ENCODE results near the gene SLC25A18. TPM values are rescaled to one million over a fixed set of nuclear protein-coding genes. Genes with fewer than 3 reads are reported as not detected.

SLC25A18 gene
- total RNA-seq, 1 experiment from 2014 or later = 0.35 TPM

DNA sequence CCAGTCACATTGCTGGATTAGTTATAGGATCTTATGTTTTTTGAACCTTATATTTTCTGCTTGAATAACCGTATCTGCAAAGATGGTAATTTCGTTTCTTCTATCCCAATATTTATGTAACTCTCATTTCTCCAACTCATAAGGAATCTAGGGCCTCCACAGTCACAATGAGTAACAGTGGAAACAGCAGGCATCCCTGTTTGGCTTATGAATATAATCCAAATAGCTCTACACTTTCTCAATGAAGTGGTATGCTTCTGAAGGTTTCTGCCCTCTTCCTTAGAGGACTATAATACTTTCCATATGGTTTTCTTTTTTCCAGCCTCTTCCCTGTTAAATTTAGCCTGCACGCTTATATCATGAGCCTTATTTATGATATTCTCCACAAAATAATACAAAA lies 48.8 kb downstream of the SLC25A18 start:
- CTCF ChIA-PET = interaction anchor here (0.5 kb wide), 1 partner anchor 14 kb away, joined by 7 read pairs; no protein-coding TSS in a partner anchor
- intact Hi-C loops (cut with micrococcal nuclease) = no loop called here
- TF ChIP-seq, protein P1, sequence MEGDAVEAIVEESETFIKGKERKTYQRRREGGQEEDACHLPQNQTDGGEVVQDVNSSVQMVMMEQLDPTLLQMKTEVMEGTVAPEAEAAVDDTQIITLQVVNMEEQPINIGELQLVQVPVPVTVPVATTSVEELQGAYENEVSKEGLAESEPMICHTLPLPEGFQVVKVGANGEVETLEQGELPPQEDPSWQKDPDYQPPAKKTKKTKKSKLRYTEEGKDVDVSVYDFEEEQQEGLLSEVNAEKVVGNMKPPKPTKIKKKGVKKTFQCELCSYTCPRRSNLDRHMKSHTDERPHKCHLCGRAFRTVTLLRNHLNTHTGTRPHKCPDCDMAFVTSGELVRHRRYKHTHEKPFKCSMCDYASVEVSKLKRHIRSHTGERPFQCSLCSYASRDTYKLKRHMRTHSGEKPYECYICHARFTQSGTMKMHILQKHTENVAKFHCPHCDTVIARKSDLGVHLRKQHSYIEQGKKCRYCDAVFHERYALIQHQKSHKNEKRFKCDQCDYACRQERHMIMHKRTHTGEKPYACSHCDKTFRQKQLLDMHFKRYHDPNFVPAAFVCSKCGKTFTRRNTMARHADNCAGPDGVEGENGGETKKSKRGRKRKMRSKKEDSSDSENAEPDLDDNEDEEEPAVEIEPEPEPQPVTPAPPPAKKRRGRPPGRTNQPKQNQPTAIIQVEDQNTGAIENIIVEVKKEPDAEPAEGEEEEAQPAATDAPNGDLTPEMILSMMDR (IDR thresholded peaks at IDR 0.05; ENCODE audit: unreplicated experiment) = no peak
- Mint-ChIP-seq H3K36me3 (ENCODE audit: insufficient read depth, unreplicated experiment) (peaks cover 10% of the 10 kb centered on the region), H3K9me3 (ENCODE audit: unreplicated experiment) (no peaks in the 10 kb centered on the region), H3K27me3 (ENCODE audit: insufficient read depth, unreplicated experiment) (no peaks in the 10 kb centered on the region), H3K27ac (ENCODE audit: low read depth, unreplicated experiment) (no peak overlapping the region), H3K4me3 (ENCODE audit: unreplicated experiment) (no peak overlapping the region), H3K4me1 (ENCODE audit: insufficient read depth, unreplicated experiment) (no peaks in the 10 kb centered on the region)
- DNase-seq (ENCODE audit: unreplicated experiment) = no peak
- POLR2A ChIA-PET = no interaction called here
- no TSS peak for BruUV-seq (replicated peaks)

DNA sequence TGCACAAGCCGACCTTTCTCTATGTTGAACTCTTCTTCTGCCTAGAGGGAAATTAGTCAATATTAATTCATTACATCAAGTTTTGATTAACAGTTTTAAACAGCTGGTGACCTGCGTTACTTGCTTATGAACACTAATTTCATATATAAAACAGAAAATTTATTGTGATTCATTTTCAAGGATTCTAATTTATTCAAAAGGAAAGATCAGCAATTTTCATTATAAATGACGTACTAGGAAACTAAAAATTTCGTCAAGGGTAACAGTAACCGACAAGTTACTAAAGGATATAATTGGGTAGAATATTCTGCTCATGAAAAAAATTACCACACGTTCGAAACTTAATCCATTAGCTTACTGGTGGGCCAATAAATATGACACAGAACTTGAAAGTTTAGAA lies 50.0 kb downstream of the SLC25A18 start:
- BruUV-seq (replicated peaks) = no TSS peak
- Mint-ChIP-seq H3K36me3 (ENCODE audit: insufficient read depth, unreplicated experiment) (peaks cover 22% of the 10 kb centered on the region), H3K27me3 (ENCODE audit: insufficient read depth, unreplicated experiment) (no peaks in the 10 kb centered on the region), H3K4me3 (ENCODE audit: unreplicated experiment) (no peak overlapping the region), H3K4me1 (ENCODE audit: insufficient read depth, unreplicated experiment) (no peaks in the 10 kb centered on the region), H3K27ac (ENCODE audit: low read depth, unreplicated experiment) (no peak overlapping the region), H3K9me3 (ENCODE audit: unreplicated experiment) (no peaks in the 10 kb centered on the region)
- TF ChIP-seq, protein P1 (IDR thresholded peaks at IDR 0.05; ENCODE audit: unreplicated experiment) = no peak
- ChIA-PET POLR2A (no interaction called here), CTCF (interaction anchor here (0.7 to 1.9 kb wide), 3 partner anchors 15 to 55 kb away, joined by 3 to 9 read pairs (median 5); no protein-coding TSS in a partner anchor)
- no peak for DNase-seq (ENCODE audit: unreplicated experiment)
- intact Hi-C loops (cut with micrococcal nuclease) = no loop called here

DNA sequence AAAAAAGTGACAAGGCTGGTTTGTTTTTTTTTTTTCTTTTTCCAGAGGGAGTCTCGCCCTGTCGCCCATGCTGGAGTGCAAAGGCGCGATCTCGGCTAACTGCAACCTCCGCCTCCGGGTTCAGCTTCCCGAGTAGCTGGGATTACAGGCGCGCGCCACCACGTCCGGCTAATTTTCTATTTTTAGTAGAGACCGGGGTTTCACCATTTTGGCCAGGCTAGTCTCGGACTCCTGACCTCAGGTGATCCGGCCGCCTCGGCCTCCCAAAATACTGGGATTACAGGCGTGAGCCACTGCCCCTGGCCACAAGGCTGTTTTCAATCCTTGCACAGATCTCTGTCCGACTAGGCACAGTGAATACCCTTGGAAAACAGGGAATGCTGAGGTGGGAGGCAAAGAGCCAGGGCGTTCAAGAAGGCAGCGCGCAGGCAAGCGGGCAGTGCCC lies 64.7 kb downstream of the SLC25A18 start:
- Mint-ChIP-seq H3K9me3 (ENCODE audit: unreplicated experiment) (no peaks in the 10 kb centered on the region), H3K27me3 (ENCODE audit: insufficient read depth, unreplicated experiment) (no peaks in the 10 kb centered on the region), H3K36me3 (ENCODE audit: insufficient read depth, unreplicated experiment) (peaks cover 48% of the 10 kb centered on the region), H3K27ac (ENCODE audit: low read depth, unreplicated experiment) (peak overlapping the region; percentile 98), H3K4me3 (ENCODE audit: unreplicated experiment) (peak overlapping the region; percentile 98), H3K4me1 (ENCODE audit: insufficient read depth, unreplicated experiment) (peaks cover 2% of the 10 kb centered on the region)
- intact Hi-C loops (cut with micrococcal nuclease) = loop anchor here (2.0 kb wide), 1 partner anchor 79 kb away; no protein-coding TSS in a partner anchor
- POLR2A ChIA-PET = interaction anchor here (0.6 to 6.5 kb wide), 9 partner anchors 9 to 102 kb away, joined by 3 to 70 read pairs (median 4); partner anchors contain the start of gene BCL2L13
- CTCF ChIA-PET = interaction anchor here (0.7 kb wide), 1 partner anchor 15 kb away, joined by 3 read pairs; no protein-coding TSS in a partner anchor
- TSS peak; percentile 92 for BruUV-seq (replicated peaks)
- TF ChIP-seq, protein P1 (IDR thresholded peaks at IDR 0.05; ENCODE audit: unreplicated experiment) = no peak
- no peak for DNase-seq (ENCODE audit: unreplicated experiment)

DNA sequence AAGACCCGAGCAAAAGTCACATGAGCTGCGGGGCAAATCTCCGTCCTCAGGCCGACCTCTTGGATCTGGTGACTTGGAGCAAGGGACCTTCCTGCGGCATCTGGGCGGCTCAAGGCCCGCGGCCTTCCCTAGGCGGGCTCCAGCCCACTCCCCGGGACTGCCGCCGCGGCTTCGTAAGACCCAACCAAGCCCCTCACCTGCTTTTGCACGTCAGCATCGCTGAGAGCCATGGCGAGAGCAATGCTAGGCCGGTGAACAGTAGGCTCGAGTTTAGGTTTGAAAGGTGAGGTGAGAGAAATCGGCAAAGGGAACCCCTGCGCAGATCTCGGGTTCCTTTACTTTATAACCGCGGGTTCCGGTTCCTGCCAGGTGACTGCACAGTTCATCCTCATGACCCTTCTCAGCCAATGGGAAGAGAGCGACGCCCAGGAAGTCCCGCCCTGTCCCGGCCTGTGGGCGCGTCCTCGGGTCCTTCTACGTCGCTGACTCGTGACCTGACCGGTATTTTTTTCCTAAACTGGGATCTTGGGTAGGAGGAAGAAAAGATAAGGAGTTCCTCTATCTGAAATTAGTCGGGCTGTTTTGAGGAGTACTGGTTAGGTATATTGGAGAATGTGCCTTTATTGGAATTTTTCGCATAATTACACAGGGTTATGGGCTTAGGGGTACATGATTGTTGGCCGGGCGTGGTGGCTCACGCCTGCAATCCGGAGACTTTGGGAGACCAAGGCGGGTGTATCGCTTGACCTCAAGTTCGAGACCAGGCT lies 65.3 kb downstream of the SLC25A18 start, which contains the start of gene ATP6V1E1:
ATP6V1E1 (minus strand) TSS at position 344 of the 767 bp plus-strand sequence; CDS start at position 230, 114 bp downstream.
- peak; percentile 97 for DNase-seq (ENCODE audit: unreplicated experiment)
- Mint-ChIP-seq H3K27ac (ENCODE audit: low read depth, unreplicated experiment) (peak within 1 kb of the TSS; percentile 98), H3K4me1 (ENCODE audit: insufficient read depth, unreplicated experiment) (peaks cover 8% of the 10 kb centered on the region), H3K4me3 (ENCODE audit: unreplicated experiment) (peak within 1 kb of the TSS; percentile 98), H3K27me3 (ENCODE audit: insufficient read depth, unreplicated experiment) (no peaks in the 10 kb centered on the region), H3K36me3 (ENCODE audit: insufficient read depth, unreplicated experiment) (peaks cover 42% of the 10 kb centered on the region), H3K9me3 (ENCODE audit: unreplicated experiment) (no peaks in the 10 kb centered on the region)
- no TSS peak for BruUV-seq (replicated peaks)
- TF ChIP-seq, protein P1 (IDR thresholded peaks at IDR 0.05; ENCODE audit: unreplicated experiment) = no peak
- CTCF ChIA-PET = interaction anchor here (0.7 kb wide), 1 partner anchor 15 kb away, joined by 3 read pairs; no protein-coding TSS in a partner anchor
- intact Hi-C loops (cut with micrococcal nuclease) = loop anchor here (2.0 kb wide), 1 partner anchor 78 kb away; no protein-coding TSS in a partner anchor
- POLR2A ChIA-PET = interaction anchor here (0.6 to 6.5 kb wide), 11 partner anchors 9 to 437 kb away, joined by 3 to 70 read pairs (median 4); partner anchors contain the start of gene BCL2L13
